ENCODE data around the gene SLC17A2. TPM values are rescaled to one million over a fixed set of nuclear protein-coding genes. Genes with fewer than 3 reads are reported as not detected.

The SLC17A2 gene
- total RNA-seq, 1 donor from 2014 or later, result not detected

DNA sequence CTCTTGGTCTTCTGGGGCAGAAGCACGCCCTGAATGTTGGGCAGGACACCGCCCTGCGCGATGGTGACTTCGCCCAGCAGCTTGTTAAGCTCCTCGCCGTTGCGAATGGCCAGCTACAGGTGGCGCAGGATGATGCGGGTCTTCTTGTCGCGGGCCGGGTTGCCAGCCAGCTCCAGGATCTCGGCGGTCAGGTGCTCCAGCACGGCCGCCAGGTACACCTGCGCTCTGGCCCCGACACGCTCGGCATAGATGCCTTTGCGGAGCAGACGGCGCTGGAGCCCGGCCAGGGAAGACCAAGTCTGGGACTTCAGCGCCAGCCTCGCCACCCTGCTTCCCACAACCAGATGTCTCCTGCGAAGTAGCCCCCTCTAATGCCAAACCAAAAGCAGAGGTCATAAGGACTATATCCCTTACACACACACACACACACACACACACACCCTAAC is 48.4 kb downstream of the SLC17A2 start:
- no peak overlapping the region for H3K4me3 Mint-ChIP-seq
- no peaks in the 10 kb centered on the region for H3K36me3 Mint-ChIP-seq
- no peaks in the 10 kb centered on the region for H3K4me1 Mint-ChIP-seq
- H3K9me3 Mint-ChIP-seq, result peaks cover 2% of the 10 kb centered on the region
- H3K27me3 Mint-ChIP-seq (ENCODE audit: low read depth), result peaks cover 22% of the 10 kb centered on the region
- TF ChIP-seq, protein P1, sequence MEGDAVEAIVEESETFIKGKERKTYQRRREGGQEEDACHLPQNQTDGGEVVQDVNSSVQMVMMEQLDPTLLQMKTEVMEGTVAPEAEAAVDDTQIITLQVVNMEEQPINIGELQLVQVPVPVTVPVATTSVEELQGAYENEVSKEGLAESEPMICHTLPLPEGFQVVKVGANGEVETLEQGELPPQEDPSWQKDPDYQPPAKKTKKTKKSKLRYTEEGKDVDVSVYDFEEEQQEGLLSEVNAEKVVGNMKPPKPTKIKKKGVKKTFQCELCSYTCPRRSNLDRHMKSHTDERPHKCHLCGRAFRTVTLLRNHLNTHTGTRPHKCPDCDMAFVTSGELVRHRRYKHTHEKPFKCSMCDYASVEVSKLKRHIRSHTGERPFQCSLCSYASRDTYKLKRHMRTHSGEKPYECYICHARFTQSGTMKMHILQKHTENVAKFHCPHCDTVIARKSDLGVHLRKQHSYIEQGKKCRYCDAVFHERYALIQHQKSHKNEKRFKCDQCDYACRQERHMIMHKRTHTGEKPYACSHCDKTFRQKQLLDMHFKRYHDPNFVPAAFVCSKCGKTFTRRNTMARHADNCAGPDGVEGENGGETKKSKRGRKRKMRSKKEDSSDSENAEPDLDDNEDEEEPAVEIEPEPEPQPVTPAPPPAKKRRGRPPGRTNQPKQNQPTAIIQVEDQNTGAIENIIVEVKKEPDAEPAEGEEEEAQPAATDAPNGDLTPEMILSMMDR (IDR thresholded peaks at IDR 0.05; ENCODE audit: unreplicated experiment), result no peak
- DNase-seq (ENCODE audit: low spot score in 2 of 2, unreplicated experiment in 2 of 2), result no peak
- no peak overlapping the region for H3K27ac Mint-ChIP-seq

- H3K36me3 Mint-ChIP-seq, result no peaks in the 10 kb centered on the region
- H3K4me1 Mint-ChIP-seq, result no peaks in the 10 kb centered on the region
- peaks cover 2% of the 10 kb centered on the region for H3K9me3 Mint-ChIP-seq
- H3K4me3 Mint-ChIP-seq, result no peak overlapping the region
- no peak for DNase-seq (ENCODE audit: low spot score in 2 of 2, unreplicated experiment in 2 of 2)
- peaks cover 24% of the 10 kb centered on the region for H3K27me3 Mint-ChIP-seq (ENCODE audit: low read depth)
- TF ChIP-seq, protein P1 (IDR thresholded peaks at IDR 0.05; ENCODE audit: unreplicated experiment), result no peak
- no peak overlapping the region for H3K27ac Mint-ChIP-seq
Observed at GRCh38 chr6:25880601-25881000, 49.9 kb downstream of the SLC17A2 start.

DNA sequence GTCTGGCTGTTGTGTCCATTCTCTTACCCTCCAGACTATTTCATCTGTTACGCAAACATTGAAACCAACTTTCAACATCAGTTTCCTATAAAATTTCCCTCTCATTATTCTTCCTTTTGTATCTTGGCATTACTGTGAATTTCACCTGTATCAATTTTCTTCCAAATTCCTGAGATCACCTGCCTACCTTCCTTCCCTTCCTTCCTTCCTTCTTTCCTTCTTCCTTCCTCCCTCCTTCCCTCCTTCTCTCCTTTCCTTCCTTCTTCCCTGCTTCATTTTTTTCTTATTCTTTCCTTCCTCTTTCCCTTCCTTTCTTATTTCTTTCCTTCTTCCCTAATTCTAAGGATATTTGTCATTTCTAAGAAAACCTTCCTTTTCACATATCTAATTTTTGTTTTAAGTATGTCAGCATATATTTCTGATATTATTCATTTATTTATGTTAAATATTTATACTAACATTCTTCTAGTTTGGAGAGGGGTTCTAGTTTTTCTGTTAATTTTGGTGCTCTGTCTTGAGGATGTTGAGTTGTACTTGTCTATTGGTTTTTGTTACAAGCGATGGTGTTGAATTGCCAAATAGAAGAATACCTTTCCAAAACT is 51.7 kb downstream of the SLC17A2 start:
- TF ChIP-seq, protein P1 (IDR thresholded peaks at IDR 0.05; ENCODE audit: unreplicated experiment), result no peak
- H3K36me3 Mint-ChIP-seq, result no peaks in the 10 kb centered on the region
- H3K9me3 Mint-ChIP-seq, result peaks cover 2% of the 10 kb centered on the region
- no peak for DNase-seq (ENCODE audit: low spot score in 2 of 2, unreplicated experiment in 2 of 2)
- H3K4me1 Mint-ChIP-seq, result no peaks in the 10 kb centered on the region
- no peak overlapping the region for H3K4me3 Mint-ChIP-seq
- no peak overlapping the region for H3K27ac Mint-ChIP-seq
- peaks cover 29% of the 10 kb centered on the region for H3K27me3 Mint-ChIP-seq (ENCODE audit: low read depth)

DNA sequence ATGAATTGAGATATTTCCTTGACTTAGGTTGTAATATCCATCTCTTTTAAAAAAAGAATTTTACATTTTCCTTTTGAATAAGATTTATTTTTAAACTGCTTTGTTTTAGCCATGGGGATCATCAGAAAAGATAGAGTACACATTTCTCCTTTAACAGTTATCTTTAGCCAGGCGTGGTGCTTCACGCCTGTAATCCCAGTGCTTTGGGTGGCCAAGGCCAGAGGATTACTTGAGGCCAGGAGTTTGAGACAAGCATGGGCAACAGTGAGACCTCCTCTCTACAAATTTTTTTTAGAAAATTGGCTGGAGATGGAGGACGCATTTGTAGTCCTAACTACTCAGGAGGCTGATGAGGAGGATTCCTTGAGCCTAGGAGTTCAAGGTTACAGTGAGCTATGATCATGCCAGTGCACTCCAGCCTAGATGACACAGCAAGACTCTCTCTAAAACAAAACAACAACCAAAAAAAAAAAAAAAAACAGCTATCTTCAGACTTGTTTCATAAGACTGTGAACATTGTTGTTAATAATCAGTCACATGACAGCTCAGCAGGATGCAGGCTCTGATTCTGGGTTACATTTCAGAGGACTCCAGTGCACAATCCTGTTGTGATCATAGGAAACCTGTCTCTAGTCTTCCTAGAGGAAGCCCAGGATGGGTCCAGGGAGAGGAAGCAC is 54.4 kb downstream of the SLC17A2 start:
- H3K4me1 Mint-ChIP-seq, result no peaks in the 10 kb centered on the region
- H3K9me3 Mint-ChIP-seq, result peaks cover 3% of the 10 kb centered on the region
- H3K4me3 Mint-ChIP-seq, result no peak overlapping the region
- TF ChIP-seq, protein P1 (IDR thresholded peaks at IDR 0.05; ENCODE audit: unreplicated experiment), result no peak
- DNase-seq (ENCODE audit: low spot score in 2 of 2, unreplicated experiment in 2 of 2), result no peak
- H3K27ac Mint-ChIP-seq, result no peak overlapping the region
- no peaks in the 10 kb centered on the region for H3K36me3 Mint-ChIP-seq
- H3K27me3 Mint-ChIP-seq (ENCODE audit: low read depth), result peaks cover 35% of the 10 kb centered on the region

DNA sequence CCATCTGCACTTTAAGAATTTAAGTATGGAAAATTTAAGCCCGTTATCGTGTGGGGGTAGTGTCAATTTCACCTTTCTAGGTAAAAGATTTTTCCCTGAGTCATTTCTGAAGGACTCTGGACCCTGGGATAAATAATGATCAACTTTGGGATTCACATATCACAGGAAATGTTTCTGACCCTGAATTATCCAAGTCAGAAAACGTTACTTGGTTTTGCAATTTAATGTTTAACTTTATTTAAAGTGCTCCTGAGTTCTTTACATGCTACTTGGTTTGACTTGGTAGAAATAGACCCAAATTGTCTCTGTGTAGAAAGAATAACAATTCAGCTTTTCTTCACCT is 55.0 kb downstream of the SLC17A2 start:
- peaks cover 35% of the 10 kb centered on the region for H3K27me3 Mint-ChIP-seq (ENCODE audit: low read depth)
- no peak for DNase-seq (ENCODE audit: low spot score in 2 of 2, unreplicated experiment in 2 of 2)
- TF ChIP-seq, protein P1 (IDR thresholded peaks at IDR 0.05; ENCODE audit: unreplicated experiment), result no peak
- H3K9me3 Mint-ChIP-seq, result peaks cover 3% of the 10 kb centered on the region
- H3K27ac Mint-ChIP-seq, result no peak overlapping the region
- no peaks in the 10 kb centered on the region for H3K4me1 Mint-ChIP-seq
- no peak overlapping the region for H3K4me3 Mint-ChIP-seq
- no peaks in the 10 kb centered on the region for H3K36me3 Mint-ChIP-seq
